HAP-1 (cell line): ENCODE measurements around the gene MAP6.

Experiments
- DNase-seq, 2 experiments: peaks; one replicate each; pipeline ENCODE4 v3.0.0-alpha.2; 2016 to 2020; ENCODE audit warnings: low spot score in 2 of 2
- H3K27me3 ChIP-seq: fragments of 250-450 bp; sonication (Bioruptor Pico); 2 replicates; pipeline ENCODE4 v1.5.1; 2020; ENCODE audit warnings: low read depth, mild to moderate bottlenecking, moderate library complexity
- H3K36me3 ChIP-seq: fragments of 250-450 bp; sonication (Bioruptor Pico); replicated peaks from 2 replicates; pipeline ENCODE4 v1.5.1; 2020; ENCODE audit warnings: mild to moderate bottlenecking
- H3K4me1 ChIP-seq: fragments of 250-450 bp; sonication (Bioruptor Pico); 2 replicates; pipeline ENCODE4 v1.5.1; 2020; ENCODE audit warnings: mild to moderate bottlenecking
- H3K4me3 ChIP-seq: fragments of 250-450 bp; sonication (Bioruptor Pico); 2 replicates; pipeline ENCODE4 v1.5.1; 2020; ENCODE audit warnings: mild to moderate bottlenecking, moderate library complexity
- H3K9me3 ChIP-seq: fragments of 250-450 bp; sonication (Bioruptor Pico); 2 replicates; pipeline ENCODE4 v1.5.1; 2020; ENCODE audit warnings: mild to moderate bottlenecking, moderate library complexity
- in situ Hi-C: fragments of 300-500 bp; cut with MboI; formaldehyde crosslinking; loops from 3 replicates; pipeline ENCODE4 v1.14.3; 2020; ENCODE audit warnings: low sequenced_read_pairs, inconsistent platforms, mixed read lengths

The MAP6 gene

DNA sequence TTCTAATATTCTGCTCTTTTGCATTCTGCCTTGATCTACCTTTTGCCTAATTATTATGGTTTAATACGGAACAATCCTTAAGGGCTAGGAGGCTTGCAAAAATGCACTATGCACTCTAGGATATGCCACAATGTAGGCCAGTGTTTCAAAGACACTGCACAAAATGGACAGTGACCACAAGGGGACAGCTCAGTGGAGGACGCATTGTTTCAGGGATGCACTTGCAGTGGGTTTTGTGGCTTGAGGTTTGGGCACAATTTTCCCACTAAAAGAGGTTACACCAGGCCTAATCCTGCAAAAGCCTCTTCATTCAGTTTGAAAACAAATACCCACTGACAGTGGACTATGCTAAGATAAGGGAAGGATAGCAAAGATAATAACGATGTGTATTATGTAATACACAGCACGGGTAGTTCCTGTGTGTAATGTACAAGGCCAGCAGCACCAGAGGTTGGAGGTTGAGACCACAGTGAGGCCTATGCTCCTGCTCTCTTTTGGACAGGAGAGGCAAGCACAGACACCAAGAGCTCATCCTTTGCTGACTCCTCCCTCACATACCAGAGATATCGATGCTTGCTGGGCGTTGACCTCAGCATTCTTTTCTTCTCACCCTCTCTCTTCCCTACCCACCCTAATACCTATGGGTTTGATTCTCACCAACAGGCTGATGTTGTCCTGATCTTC, 12.7 kb downstream of the MAP6 start:
- Histone ChIP-seq H3K9me3 (no peaks in the 10 kb centered on the region), H3K4me3 (no peak overlapping the region), H3K4me1 (peaks cover 10% of the 10 kb centered on the region), H3K27me3 (no peaks in the 10 kb centered on the region), H3K36me3 (no peaks in the 10 kb centered on the region)
- in situ Hi-C loops, result no loop called here
- no peak for DNase-seq

DNA sequence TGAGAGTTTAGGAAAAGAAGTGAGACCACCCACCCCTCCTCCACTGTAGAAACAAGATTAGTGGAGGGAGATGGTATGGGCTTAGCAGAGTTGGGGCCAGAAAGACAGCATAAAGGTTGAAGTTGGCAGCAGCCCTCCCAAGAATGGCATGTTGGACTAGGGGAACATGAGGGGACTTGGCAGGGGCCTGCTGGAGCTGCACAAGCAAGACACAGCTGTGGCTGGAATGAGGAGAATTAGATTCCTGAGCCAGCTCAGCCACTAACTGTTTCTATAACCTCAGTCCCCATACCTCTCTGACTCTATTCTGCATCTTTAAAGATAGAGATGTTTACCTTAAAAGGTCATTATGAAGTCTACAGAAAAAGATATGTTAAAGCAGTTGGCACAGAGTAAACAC, 13.2 kb downstream of the MAP6 start:
- Histone ChIP-seq H3K36me3 (no peaks in the 10 kb centered on the region), H3K9me3 (no peaks in the 10 kb centered on the region), H3K27me3 (no peaks in the 10 kb centered on the region), H3K4me3 (no peak overlapping the region), H3K4me1 (peaks cover 10% of the 10 kb centered on the region)
- in situ Hi-C loops, result no loop called here
- DNase-seq, result no peak

DNA sequence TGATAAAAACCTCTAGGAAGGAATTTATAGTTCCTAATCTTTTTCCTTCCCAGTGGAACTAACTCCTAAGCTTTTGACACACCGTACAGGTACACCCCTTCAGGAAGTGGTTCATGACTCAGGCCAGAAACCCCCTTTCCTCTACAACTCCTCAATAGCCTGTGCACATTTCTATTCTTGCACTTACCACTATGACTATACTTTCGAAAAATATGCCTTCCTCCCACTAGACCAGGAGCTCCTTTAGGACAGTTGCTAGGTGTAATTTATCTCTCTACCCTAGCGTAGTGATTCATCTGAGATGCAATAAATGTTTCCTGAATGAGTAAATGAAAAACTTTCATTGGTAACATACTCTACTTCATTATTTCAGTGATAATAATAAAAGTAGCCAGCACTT, 14.5 kb downstream of the MAP6 start:
- Histone ChIP-seq H3K4me1 (peaks cover 10% of the 10 kb centered on the region), H3K27me3 (no peaks in the 10 kb centered on the region), H3K9me3 (no peaks in the 10 kb centered on the region), H3K4me3 (no peak overlapping the region), H3K36me3 (no peaks in the 10 kb centered on the region)
- in situ Hi-C loops, result no loop called here
- no peak for DNase-seq

DNA sequence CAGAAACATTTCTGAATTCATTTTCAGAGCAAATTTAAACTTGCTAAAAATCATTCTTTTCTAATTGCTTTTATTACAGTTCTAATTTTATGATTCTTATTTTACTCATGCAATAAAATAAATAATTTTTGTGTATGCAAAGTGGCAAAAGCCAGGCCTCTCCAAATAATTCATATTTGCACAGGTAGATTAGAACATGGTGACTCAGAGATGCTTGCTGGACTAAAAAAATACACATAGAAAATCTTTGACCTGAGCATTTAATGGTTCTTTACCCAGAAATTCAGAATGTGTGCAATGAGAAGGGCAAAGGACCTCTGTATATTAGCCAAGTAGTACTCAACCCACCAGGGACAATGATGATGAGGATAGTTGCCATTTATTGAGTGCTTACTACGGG, 15.3 kb downstream of the MAP6 start:
- no peaks in the 10 kb centered on the region for H3K36me3 ChIP-seq
- H3K4me1 ChIP-seq, result peaks cover 10% of the 10 kb centered on the region
- no peaks in the 10 kb centered on the region for H3K27me3 ChIP-seq
- no peaks in the 10 kb centered on the region for H3K9me3 ChIP-seq
- DNase-seq, result no peak
- in situ Hi-C loops, result no loop called here
- no peak overlapping the region for H3K4me3 ChIP-seq

DNA sequence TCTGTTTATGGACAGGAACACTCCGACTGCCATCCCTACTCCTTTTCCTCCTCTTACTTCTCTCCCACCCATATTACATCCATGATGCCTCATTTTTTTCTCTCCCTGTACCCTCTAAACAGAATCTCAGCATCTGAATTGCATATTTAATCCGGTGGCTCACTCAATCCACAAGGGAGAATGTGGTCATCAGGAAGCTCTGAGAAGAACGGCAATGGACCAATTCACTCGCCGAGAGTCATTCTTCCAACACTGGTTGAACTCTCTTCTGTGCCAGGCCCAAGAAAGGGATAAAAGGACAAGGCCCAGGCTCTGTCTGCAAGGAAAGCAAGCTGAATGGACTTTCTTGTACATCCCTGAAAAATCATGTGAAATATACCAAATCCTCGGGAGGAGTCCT, 15.9 kb downstream of the MAP6 start:
- H3K4me1 ChIP-seq, result peaks cover 10% of the 10 kb centered on the region

DNA sequence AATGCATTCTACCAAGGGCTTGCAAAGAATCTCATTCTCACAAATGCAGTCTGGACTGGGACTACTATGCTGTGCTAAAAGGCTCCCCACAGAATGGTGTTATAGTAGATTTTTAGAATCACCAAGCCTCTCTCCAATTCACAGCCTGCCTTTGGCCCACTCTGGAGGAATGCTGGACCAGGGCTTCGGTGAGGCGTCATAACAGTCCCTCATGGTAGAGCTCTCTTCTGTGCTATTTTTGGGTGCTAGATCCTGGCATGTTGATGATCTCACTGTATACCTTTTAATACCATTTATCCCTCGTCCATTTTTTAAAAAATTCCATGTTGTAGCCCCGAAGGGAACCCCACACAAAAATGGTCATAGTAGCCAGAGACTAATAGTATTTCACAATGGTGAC, 17.6 kb downstream of the MAP6 start:
- H3K27me3 ChIP-seq, result no peaks in the 10 kb centered on the region
- no peaks in the 10 kb centered on the region for H3K36me3 ChIP-seq
- no peaks in the 10 kb centered on the region for H3K9me3 ChIP-seq
- no peak overlapping the region for H3K4me3 ChIP-seq
- no peak for DNase-seq
- in situ Hi-C loops, result no loop called here
- H3K4me1 ChIP-seq, result peaks cover 10% of the 10 kb centered on the region

More for the DNA sequence above, 15.9 kb downstream of the MAP6 start:
- Histone ChIP-seq H3K36me3 (no peaks in the 10 kb centered on the region), H3K4me3 (no peak overlapping the region), H3K9me3 (no peaks in the 10 kb centered on the region), H3K27me3 (no peaks in the 10 kb centered on the region)
- no peak for DNase-seq
- in situ Hi-C loops, result no loop called here

DNA sequence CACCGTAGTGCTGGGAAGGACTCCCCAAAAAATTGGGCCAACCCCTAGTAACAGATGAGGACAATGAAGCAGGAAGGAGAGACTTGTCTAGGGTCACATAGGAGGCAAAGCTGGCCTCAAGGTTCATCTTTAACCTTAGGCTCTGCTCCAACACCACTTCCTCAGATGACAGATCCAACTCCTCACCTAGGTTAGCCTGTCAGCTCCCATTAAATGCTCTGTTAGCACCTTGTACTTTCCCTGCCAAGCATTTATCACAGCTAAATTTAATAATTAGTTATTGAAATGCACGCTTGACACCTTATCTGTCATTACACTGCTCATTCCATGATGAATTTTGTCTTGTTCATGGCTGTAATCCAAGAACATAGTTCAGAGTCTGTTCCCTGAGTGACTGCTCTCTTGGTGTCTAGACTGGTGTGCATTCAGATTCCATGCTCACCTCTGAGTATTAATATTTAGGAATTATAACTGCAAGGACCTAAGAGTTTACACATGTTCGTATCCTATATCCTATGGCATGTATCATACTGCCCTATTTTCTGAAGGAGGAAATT, 18.6 kb downstream of the MAP6 start:
- no peak for DNase-seq
- Histone ChIP-seq H3K36me3 (no peaks in the 10 kb centered on the region), H3K27me3 (no peaks in the 10 kb centered on the region), H3K4me3 (no peak overlapping the region), H3K4me1 (peaks cover 8% of the 10 kb centered on the region), H3K9me3 (no peaks in the 10 kb centered on the region)
- in situ Hi-C loops, result no loop called here

DNA sequence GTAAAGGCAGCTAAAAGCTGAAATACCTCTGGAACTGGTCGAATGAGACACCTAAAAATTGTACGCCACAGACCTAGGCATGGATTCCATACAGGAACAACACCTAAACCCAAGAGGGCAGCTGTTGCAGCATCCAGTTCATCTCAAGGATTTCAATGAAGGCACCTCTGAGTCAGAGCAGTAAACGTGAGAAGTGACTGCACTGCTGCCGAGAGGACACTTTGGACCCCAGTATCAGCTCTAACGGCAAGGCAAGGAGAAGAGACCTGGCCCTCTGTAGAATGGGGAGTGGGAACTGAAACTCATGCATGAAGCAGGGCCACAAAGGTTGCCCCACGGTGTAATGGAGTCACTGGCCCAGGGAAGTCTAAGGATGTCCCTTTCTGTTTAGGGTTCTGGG, 23.9 kb downstream of the MAP6 start:
- Histone ChIP-seq H3K4me1 (peaks cover 7% of the 10 kb centered on the region), H3K4me3 (no peak overlapping the region), H3K27me3 (no peaks in the 10 kb centered on the region), H3K36me3 (no peaks in the 10 kb centered on the region), H3K9me3 (no peaks in the 10 kb centered on the region)
- in situ Hi-C loops, result no loop called here
- no peak for DNase-seq

DNA sequence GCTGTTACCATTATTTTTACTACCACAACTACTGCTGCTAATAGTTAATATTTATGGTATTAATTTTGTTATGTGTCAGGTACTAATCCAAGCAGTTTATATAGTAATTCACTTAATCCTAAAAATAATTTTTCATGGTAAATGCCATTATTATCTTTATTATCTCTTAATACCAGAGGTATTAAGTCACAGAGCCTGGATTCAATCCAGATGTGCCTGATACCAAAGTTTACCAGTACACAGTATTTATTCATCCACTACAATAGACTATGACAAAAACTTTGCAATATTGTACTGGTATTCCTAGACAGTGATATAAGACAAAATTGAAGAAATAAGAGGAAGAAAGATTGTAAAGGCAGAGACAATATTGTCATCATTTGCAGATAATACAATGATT, 24.5 kb downstream of the MAP6 start:
- Histone ChIP-seq H3K4me1 (peaks cover 13% of the 10 kb centered on the region), H3K4me3 (no peak overlapping the region), H3K27me3 (no peaks in the 10 kb centered on the region), H3K36me3 (no peaks in the 10 kb centered on the region), H3K9me3 (no peaks in the 10 kb centered on the region)
- DNase-seq, result no peak
- in situ Hi-C loops, result no loop called here

DNA sequence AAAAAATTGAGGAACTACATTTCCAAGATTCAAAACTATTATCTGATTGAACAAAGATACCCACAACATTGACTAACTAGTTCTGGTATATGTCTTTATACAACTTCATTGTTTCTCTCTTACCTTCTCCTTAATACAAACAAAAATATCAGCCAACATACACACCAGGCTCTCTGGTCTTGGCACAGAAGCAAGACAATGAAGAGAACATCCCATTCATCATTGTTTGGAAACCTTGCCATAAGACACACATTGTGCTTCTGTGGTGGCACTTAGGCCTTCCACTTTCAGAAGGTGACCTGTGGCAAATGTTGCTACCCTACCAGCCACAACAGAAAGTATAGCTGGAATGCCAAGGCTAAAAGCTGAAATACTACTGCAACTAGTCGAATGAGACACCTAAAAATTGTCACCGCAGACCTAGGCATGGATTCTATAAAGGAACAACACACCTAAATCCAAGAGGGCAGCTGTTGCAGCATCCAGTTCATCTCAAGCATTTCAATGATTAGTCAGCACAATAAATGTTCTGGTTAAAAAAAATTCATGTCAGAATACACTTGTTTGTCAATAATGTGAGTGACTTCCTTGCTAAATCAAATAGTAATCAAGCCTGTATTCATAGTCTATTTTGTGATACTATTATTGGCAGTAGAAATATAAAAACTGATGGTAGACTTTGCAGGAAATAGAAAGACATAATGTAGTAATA, 26.3 kb downstream of the MAP6 start:
- no peaks in the 10 kb centered on the region for H3K9me3 ChIP-seq
- peaks cover 28% of the 10 kb centered on the region for H3K4me1 ChIP-seq
- no peak for DNase-seq
- H3K4me3 ChIP-seq, result no peak overlapping the region
- no peaks in the 10 kb centered on the region for H3K27me3 ChIP-seq
- H3K36me3 ChIP-seq, result no peaks in the 10 kb centered on the region
- in situ Hi-C loops, result no loop called here

DNA sequence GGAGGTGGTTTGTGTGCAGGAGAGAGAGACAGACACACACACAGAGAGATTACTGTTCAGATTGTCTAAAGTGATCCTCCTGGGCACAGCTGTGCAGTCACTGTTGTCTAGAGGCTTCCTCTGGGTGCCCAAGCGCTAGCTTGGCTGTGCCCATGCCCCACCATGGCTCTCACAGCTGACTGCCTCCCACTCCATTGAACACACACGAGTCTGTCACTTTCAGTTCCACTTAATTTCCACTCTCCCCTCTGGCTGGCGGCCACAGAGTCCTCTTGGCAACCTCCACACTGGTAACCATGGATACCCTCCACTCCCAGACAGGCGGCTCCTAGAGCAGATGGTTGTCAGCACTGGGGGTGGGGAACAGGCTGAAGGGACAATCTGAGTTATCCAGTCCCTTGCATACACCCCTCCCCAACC, 29.1 kb downstream of the MAP6 start:
- Histone ChIP-seq H3K4me1 (peaks cover 36% of the 10 kb centered on the region), H3K36me3 (no peaks in the 10 kb centered on the region), H3K27me3 (no peaks in the 10 kb centered on the region), H3K4me3 (no peak overlapping the region), H3K9me3 (no peaks in the 10 kb centered on the region)
- in situ Hi-C loops, result no loop called here
- DNase-seq, result peak in 1 of 2 experiments; percentile 73

DNA sequence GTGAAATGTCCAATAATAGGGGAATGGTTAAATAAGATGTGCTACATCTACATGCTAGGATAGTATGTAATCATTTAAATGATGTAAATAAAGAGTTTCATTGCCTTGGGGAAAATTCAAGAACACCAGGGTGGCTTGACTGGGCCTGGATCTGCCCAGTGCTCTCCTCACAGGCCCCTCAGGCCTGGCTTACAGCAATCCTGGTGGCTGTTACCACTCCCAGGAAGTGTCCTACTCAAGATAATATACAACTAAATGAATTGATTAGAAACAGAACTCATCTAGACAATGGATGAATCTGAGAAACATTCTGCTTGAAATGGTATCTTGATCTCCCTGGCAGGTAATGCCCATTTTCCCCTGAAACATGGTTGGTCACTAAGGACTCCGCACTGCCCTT, 30.8 kb downstream of the MAP6 start:
- in situ Hi-C loops, result no loop called here
- Histone ChIP-seq H3K4me3 (no peak overlapping the region), H3K36me3 (no peaks in the 10 kb centered on the region), H3K27me3 (no peaks in the 10 kb centered on the region), H3K4me1 (peaks cover 42% of the 10 kb centered on the region), H3K9me3 (no peaks in the 10 kb centered on the region)
- no peak for DNase-seq

DNA sequence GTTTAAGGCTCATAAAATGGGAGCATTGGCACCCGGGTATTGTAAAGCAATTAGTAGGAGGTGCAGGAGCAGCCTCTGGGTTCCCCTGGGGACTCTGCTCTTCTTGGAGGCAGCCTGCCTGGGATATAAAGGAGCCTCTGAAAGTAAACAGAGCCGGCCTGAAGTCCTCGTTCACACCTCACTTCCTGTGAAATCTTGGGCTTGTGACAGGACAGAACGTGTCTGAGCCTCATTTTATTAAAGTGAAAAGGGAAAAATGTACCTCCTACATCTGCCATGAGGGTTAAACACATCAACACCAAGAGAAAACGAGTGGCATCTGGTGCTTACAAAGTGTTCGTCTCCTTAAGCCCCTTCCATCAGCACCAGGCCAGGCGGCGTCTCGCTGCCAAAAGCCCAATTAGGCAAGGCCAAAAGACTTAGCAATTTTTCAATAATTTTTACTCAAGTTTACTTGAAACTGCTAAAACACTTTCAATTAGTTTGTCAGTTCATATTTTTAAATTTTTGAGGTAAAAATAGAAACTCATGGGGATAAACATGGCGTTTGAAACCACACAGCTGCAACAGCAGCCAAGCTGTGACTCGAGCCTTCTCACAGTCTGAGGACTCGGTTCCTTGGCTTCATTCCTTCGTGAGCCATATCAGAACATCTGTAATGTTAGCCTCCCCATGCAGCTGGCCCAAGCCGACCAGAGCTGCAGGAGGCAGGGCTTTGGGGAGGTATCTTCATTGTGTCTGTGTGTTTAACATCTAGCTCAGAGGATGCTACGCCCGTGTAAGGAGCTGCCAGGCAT, 33.6 kb downstream of the MAP6 start:
- H3K9me3 ChIP-seq, result no peaks in the 10 kb centered on the region
- DNase-seq, result peak in 1 of 2 experiments; percentile 60
- no peak overlapping the region for H3K4me3 ChIP-seq
- H3K27me3 ChIP-seq, result no peaks in the 10 kb centered on the region
- in situ Hi-C loops, result no loop called here
- H3K36me3 ChIP-seq, result no peaks in the 10 kb centered on the region
- peaks cover 54% of the 10 kb centered on the region for H3K4me1 ChIP-seq
